ENCODE data around the gene PIP. TPM values are rescaled to one million over a fixed set of nuclear protein-coding genes. Genes with fewer than 3 reads are reported as not detected.
"Not testable (repeated sequence)": the region's sequence is repeated elsewhere in the genome, so short reads cannot be mapped to it uniquely, and the experiment has no call there.

PIP gene
- total and polyA plus RNA-seq, 2 donors (not counting 3 experiments of a cell fraction or from before 2014, with no cell fraction given): not detected

DNA sequence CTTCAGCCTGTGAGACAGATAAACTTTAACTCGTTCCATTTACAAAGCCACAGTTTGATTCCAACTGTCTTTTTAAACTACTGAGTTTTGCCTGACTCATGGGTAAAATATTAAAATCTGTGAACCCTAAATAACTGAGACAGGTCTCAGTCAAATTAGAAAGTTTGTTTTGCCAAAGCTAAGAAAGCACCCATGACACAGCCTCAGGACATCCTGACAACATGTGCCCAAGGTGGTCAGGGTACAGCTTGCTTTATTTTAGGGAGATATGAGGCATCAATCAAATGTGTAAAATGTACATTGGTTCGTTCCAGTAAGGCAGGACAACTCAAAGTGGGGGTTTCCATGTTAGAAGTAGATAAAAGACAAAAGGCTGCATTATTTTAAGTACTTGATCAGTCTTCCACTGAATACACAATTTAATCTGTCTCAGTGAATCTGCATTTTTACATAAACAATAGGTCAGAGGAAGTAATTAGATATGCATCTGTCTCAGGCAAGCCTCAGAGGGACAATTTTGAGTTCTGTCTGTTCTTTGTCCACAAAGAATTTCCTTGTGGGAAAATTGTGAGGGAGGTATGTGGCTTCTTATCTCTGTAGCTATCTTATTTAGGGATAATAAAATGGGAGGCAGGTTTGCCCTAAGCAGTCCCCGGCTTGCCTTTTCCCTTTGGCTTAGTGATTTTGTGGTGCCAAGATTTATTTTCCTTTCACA lies 11.0 kb upstream of the PIP start:
- DNase-seq (ENCODE audit: low read depth, low spot score): no peak
- no peak overlapping the region for H3K27ac ChIP-seq (ENCODE audit: insufficient read depth, low read depth, low read length)

DNA sequence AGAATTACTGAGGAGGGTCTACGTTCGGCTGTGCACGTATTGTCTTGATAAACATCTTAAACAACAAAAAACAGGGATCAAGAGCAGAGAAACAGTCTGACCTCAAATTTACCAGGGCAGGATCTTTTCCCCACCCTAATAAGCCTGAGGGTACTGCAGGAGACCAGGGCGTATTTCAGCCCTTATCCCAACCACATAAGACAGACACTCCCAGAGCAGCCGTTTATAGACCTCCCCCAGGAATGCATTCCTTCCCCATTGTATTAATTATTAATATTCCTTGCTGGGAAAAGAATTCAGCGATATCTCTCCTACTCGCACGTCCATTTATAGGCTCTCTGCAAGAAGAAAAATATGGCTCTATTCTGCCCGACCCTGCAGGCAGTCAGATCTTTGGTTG lies 8.6 kb upstream of the PIP start:
- H3K36me3 ChIP-seq (ENCODE audit: control insufficient read depth in 2 of 2, extremely low read depth in 1 of 2, insufficient read depth in 2 of 2, low read length in 2 of 2); dilution Hi-C loops (cut with MboI; ENCODE audit: extremely low pct_ligation_motif_present, low sequenced_read_pairs); CTCF ChIA-PET; H3K4me3 ChIP-seq (replicated peaks in 1 of 3; ENCODE audit: insufficient read depth in 1 of 3, low read depth in 1 of 3, low read length in 3 of 3); H3K9me1 ChIP-seq (replicated peaks; ENCODE audit: control insufficient read depth, extremely low read depth, insufficient read depth, low read length); H2AFZ ChIP-seq (ENCODE audit: low read depth, low read length); FAIRE-seq; H3K27me3 ChIP-seq (ENCODE audit: control insufficient read depth in 2 of 2, insufficient read depth in 2 of 2, low read length in 2 of 2); H4K20me1 ChIP-seq (replicated peaks; ENCODE audit: control insufficient read depth, extremely low read depth, insufficient read depth, low read length); H3K4me2 ChIP-seq (ENCODE audit: insufficient read depth, low read length); H3K9me3 ChIP-seq (replicated peaks; ENCODE audit: control insufficient read depth, insufficient read depth, low read length); H3K9ac ChIP-seq (replicated peaks; ENCODE audit: extremely low read depth, insufficient read depth, low read length); H3K79me2 ChIP-seq (ENCODE audit: control insufficient read depth, insufficient read depth, low read length); H3K4me1 ChIP-seq (ENCODE audit: control insufficient read depth, extremely low read depth, insufficient read depth, low read length); intact Hi-C loops (cut with micrococcal nuclease); POLR2A ChIA-PET; H3K27ac ChIP-seq (ENCODE audit: insufficient read depth, low read depth, low read length); BruUV-seq (replicated peaks); DNase-seq (ENCODE audit: low read depth, low spot score): not testable (repeated sequence)

More for the DNA sequence above, 11.0 kb upstream of the PIP start:
- Histone ChIP-seq H3K36me3 (ENCODE audit: control insufficient read depth in 2 of 2, extremely low read depth in 1 of 2, insufficient read depth in 2 of 2, low read length in 2 of 2) (no peaks in the 10 kb centered on the region), H3K9me3 (replicated peaks; ENCODE audit: control insufficient read depth, insufficient read depth, low read length) (no peaks in the 10 kb centered on the region), H3K79me2 (ENCODE audit: control insufficient read depth, insufficient read depth, low read length) (no peaks in the 10 kb centered on the region), H3K27me3 (ENCODE audit: control insufficient read depth in 2 of 2, insufficient read depth in 2 of 2, low read length in 2 of 2) (no peaks in the 10 kb centered on the region), H2AFZ (ENCODE audit: low read depth, low read length) (no peak overlapping the region), H3K4me2 (ENCODE audit: insufficient read depth, low read length) (no peak overlapping the region), H3K4me3 (replicated peaks in 1 of 3; ENCODE audit: insufficient read depth in 1 of 3, low read depth in 1 of 3, low read length in 3 of 3) (no peak overlapping the region), H3K9me1 (replicated peaks; ENCODE audit: control insufficient read depth, extremely low read depth, insufficient read depth, low read length) (no peaks in the 10 kb centered on the region), H3K9ac (replicated peaks; ENCODE audit: extremely low read depth, insufficient read depth, low read length) (no peak overlapping the region), H3K4me1 (ENCODE audit: control insufficient read depth, extremely low read depth, insufficient read depth, low read length) (no peaks in the 10 kb centered on the region), H4K20me1 (replicated peaks; ENCODE audit: control insufficient read depth, extremely low read depth, insufficient read depth, low read length) (no peaks in the 10 kb centered on the region)
- BruUV-seq (replicated peaks): no TSS peak
- ChIA-PET CTCF (no interaction called here), POLR2A (no interaction called here)
- FAIRE-seq: no peak
- dilution Hi-C loops (cut with MboI; ENCODE audit: extremely low pct_ligation_motif_present, low sequenced_read_pairs) (no loop called here), intact Hi-C loops (cut with micrococcal nuclease) (no loop called here)
- no peak for TF ChIP-seq JUN (IDR thresholded peaks at IDR 0.05; ENCODE audit: borderline replicate concordance, insufficient read depth, insufficient read length, low read depth)
- TF ChIP-seq EZH2 (IDR thresholded peaks at IDR 0.05; ENCODE audit: borderline replicate concordance, low read depth, low read length, severe bottlenecking): no peak
- TF ChIP-seq FOS (IDR thresholded peaks at IDR 0.05; ENCODE audit: borderline replicate concordance, insufficient read depth, low read length): no peak
- no peak for TF ChIP-seq POLR2A (IDR thresholded peaks at IDR 0.05; ENCODE audit: low read depth, low read length)
- TF ChIP-seq POLR2AphosphoS5 (IDR thresholded peaks at IDR 0.05; ENCODE audit: insufficient read depth, low read depth, low read length): no peak
- TF ChIP-seq, protein P1, sequence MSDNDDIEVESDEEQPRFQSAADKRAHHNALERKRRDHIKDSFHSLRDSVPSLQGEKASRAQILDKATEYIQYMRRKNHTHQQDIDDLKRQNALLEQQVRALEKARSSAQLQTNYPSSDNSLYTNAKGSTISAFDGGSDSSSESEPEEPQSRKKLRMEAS (IDR thresholded peaks at IDR 0.05; ENCODE audit: insufficient read depth, insufficient read length): no peak
- TF ChIP-seq MYC (IDR thresholded peaks at IDR 0.05; ENCODE audit: low read depth, low read length): no peak
